ENCODE data around the gene GHRHR. TPM values are rescaled to one million over a fixed set of nuclear protein-coding genes. Genes with fewer than 3 reads are reported as not detected.

The GHRHR gene
- total and polyA plus RNA-seq, 2 of the 4 experiments (the other 2 are of a cell fraction), result not detected

GRCh38 chr7:30941582-30942323, 22.0 kb upstream of the GHRHR start:
- Histone ChIP-seq H2AFZ (replicated peaks; ENCODE audit: low read length, poor library complexity) (no peak overlapping the region), H3K27ac (ENCODE audit: insufficient read depth, low read length) (no peak overlapping the region), H3K14ac (replicated peaks; ENCODE audit: low read depth, low read length) (no peak overlapping the region), H3K4ac (ENCODE audit: low read depth, low read length) (no peak overlapping the region), H2AK5ac (ENCODE audit: low read depth, low read length) (no peak overlapping the region), H3K9me1 (ENCODE audit: insufficient read depth, low read length) (no peaks in the 10 kb centered on the region), H4K91ac (ENCODE audit: insufficient read depth, low read depth, low read length) (no peak overlapping the region), H3K4me1 (ENCODE audit: control insufficient read depth, insufficient read depth, low read length) (no peaks in the 10 kb centered on the region), H3K4me3 (ENCODE audit: insufficient read depth, low read depth, low read length) (no peak overlapping the region), H3K9me3 (ENCODE audit: control insufficient read depth, insufficient read depth, low read length) (no peaks in the 10 kb centered on the region), H3K36me3 (ENCODE audit: control insufficient read depth, insufficient read depth, low read length) (no peaks in the 10 kb centered on the region), H3K23ac (ENCODE audit: low read depth, low read length) (no peak overlapping the region), H4K8ac (ENCODE audit: low read depth in 2 of 2, low read length in 2 of 2) (no peak overlapping the region), H2BK20ac (ENCODE audit: low read depth, low read length) (no peak overlapping the region), H3K4me2 (ENCODE audit: low read depth, low read length) (no peak overlapping the region), H2BK15ac (ENCODE audit: low read depth, low read length) (no peak overlapping the region), H3K79me1 (ENCODE audit: low read depth in 1 of 2, low read length in 2 of 2) (no peaks in the 10 kb centered on the region), H3K27me3 (ENCODE audit: control insufficient read depth, insufficient read depth, low read length) (peaks cover 17% of the 10 kb centered on the region), H2AK9ac (replicated peaks; ENCODE audit: low read depth, low read length, poor library complexity) (no peak overlapping the region), H3K56ac (ENCODE audit: extremely low read depth, insufficient read depth, low read length) (no peak overlapping the region), H4K5ac (ENCODE audit: low read depth, low read length) (no peak overlapping the region), H3K18ac (ENCODE audit: low read depth, low read length) (no peak overlapping the region), H2BK120ac (ENCODE audit: low read depth, low read length) (no peak overlapping the region), H2BK5ac (ENCODE audit: low read depth, low read length, poor library complexity, severe bottlenecking) (no peak overlapping the region), H4K20me1 (ENCODE audit: insufficient read depth, low read length) (no peaks in the 10 kb centered on the region), H3K9ac (ENCODE audit: low read depth, low read length) (no peak overlapping the region)
- dilution Hi-C loops (cut with HindIII; ENCODE audit: low sequenced_read_pairs, unreplicated experiment), result no loop called here
- DNase-seq (no peak), ATAC-seq (ENCODE audit: low read depth) (no peak)
- ChIA-PET CTCF (no interaction called here), POLR2A (ENCODE audit: unreplicated experiment) (no interaction called here)
- TF ChIP-seq RAD21 (IDR thresholded peaks at IDR 0.05; ENCODE audit: low read length) (no peak), USF2 (IDR thresholded peaks at IDR 0.05; ENCODE audit: low read depth, low read length) (no peak), POLR2A (IDR thresholded peaks at IDR 0.05; ENCODE audit: low read depth, low read length) (no peak), CTCF (conservative IDR thresholded peaks at IDR 0.05; ENCODE audit: low read depth, low read length) (no peak), BHLHE40 (IDR thresholded peaks at IDR 0.05; ENCODE audit: low read depth, low read length) (no peak), CEBPB (IDR thresholded peaks at IDR 0.05; ENCODE audit: low read depth, low read length) (no peak), MAZ (IDR thresholded peaks at IDR 0.05; ENCODE audit: borderline replicate concordance, low read depth, low read length) (no peak), CHD1 (IDR thresholded peaks at IDR 0.05; ENCODE audit: low read depth, low read length) (no peak), NFE2L2 (IDR thresholded peaks at IDR 0.05; ENCODE audit: low read depth, low read length) (no peak), RCOR1 (IDR thresholded peaks at IDR 0.05; ENCODE audit: insufficient replicate concordance, low read length) (no peak), MAFK (IDR thresholded peaks at IDR 0.05; ENCODE audit: low read depth, low read length) (no peak), FOS (IDR thresholded peaks at IDR 0.05; ENCODE audit: low read depth, low read length) (no peak), SMC3 (IDR thresholded peaks at IDR 0.05; ENCODE audit: low read depth, low read length) (no peak), MXI1 (IDR thresholded peaks at IDR 0.05; ENCODE audit: borderline replicate concordance, low read depth, low read length) (no peak), RFX5 (IDR thresholded peaks at IDR 0.05; ENCODE audit: low read depth, low read length) (no peak), ELK1 (IDR thresholded peaks at IDR 0.05; ENCODE audit: borderline replicate concordance, low read depth, low read length) (no peak)
- no TSS peak for BruUV-seq (replicated peaks)
- intact Hi-C loops (cut with micrococcal nuclease), result no loop called here
- in situ Hi-C loops (cut with MboI; ENCODE audit: low sequenced_read_pairs), result no loop called here
- WGBS, 2 experiments (ENCODE audit: extremely low coverage in 2 of 2, insufficient read length in 1 of 2), result 0% methylated on average over 1 of the region's 8 CpGs; no CpG with 5 or more reads in 1 of the 2 experiments
